ENCODE results near the gene CFAP100.

- TF ChIP-seq MAX (IDR thresholded peaks at IDR 0.05) (no peak), JUND (IDR thresholded peaks at IDR 0.05) (no peak), ZFX (IDR thresholded peaks at IDR 0.05) (no peak), POLR2A (IDR thresholded peaks at IDR 0.05; ENCODE audit: borderline replicate concordance, extremely low read depth, insufficient read depth, insufficient read length) (no peak), EGR1 (IDR thresholded peaks at IDR 0.05; ENCODE audit: low read depth) (no peak), CTCF (IDR thresholded peaks at IDR 0.05 in 2 of 3, conservative IDR thresholded peaks at IDR 0.05 in 1 of 3; ENCODE audit: borderline replicate concordance in 1 of 3, insufficient read depth in 1 of 3, low read depth in 2 of 3, low read length in 2 of 3) (no peak), SRF (IDR thresholded peaks at IDR 0.05; ENCODE audit: low read depth) (no peak), POLR2AphosphoS5 (IDR thresholded peaks at IDR 0.05; ENCODE audit: low read depth, low read length) (no peak)
Measured at GRCh38 chr3:126482503-126483255, 88.0 kb downstream of the CFAP100 start.
